ENCODE results near the gene TMTC1. TPM values are rescaled to one million over a fixed set of nuclear protein-coding genes. Genes with fewer than 3 reads are reported as not detected.

TMTC1 gene
- total and polyA plus RNA-seq, 2 experiments from 2014 or later, result 4.8 to 24.3 TPM

GRCh38 chr12:29521951-29522350 is 261.8 kb downstream of the TMTC1 start (continued):
- TF ChIP-seq REST (IDR thresholded peaks at IDR 0.05; ENCODE audit: unreplicated experiment), result no peak

GRCh38 chr12:29519585-29520182 is 264.1 kb downstream of the TMTC1 start:
- H3K27ac Mint-ChIP-seq, result no peak overlapping the region
- Histone ChIP-seq H3K79me2 (replicated peaks; ENCODE audit: insufficient read depth) (no peaks in the 10 kb centered on the region), H3K4me2 (no peak overlapping the region), H3F3A (replicated peaks; ENCODE audit: low read depth) (no peaks in the 10 kb centered on the region), H3K4me3 (no peak overlapping the region), H3K9me2 (ENCODE audit: insufficient read depth) (no peaks in the 10 kb centered on the region), H3K4me1 (ENCODE audit: insufficient read depth) (no peaks in the 10 kb centered on the region), H2AFZ (no peak overlapping the region), H3K27ac (ENCODE audit: low read depth) (no peak overlapping the region), H4K20me1 (replicated peaks; ENCODE audit: insufficient read depth) (no peaks in the 10 kb centered on the region), H3K36me3 (ENCODE audit: insufficient read depth) (no peaks in the 10 kb centered on the region), H3K27me3 (ENCODE audit: insufficient read depth) (no peaks in the 10 kb centered on the region)
- no peaks in the 10 kb centered on the region for H3K4me1 Mint-ChIP-seq
- peak; percentile 49 for DNase-seq (ENCODE audit: low spot score)
- ATAC-seq, result no peak
- H3K9me3 Mint-ChIP-seq, result no peaks in the 10 kb centered on the region
- H3K4me3 Mint-ChIP-seq, result no peak overlapping the region
- H3K36me3 Mint-ChIP-seq (ENCODE audit: low read depth), result peaks cover 10% of the 10 kb centered on the region; the same call in 2 of the 3 replicates
- H3K27me3 Mint-ChIP-seq (ENCODE audit: insufficient read depth, low read depth, poor library complexity), result no peaks in the 10 kb centered on the region
- TF ChIP-seq ETS1 (IDR thresholded peaks at IDR 0.05) (no peak), CREB1 (CRISPR knock-in tag; IDR thresholded peaks at IDR 0.05; ENCODE audit: low read depth) (no peak), JUNB (IDR thresholded peaks at IDR 0.05; ENCODE audit: unreplicated experiment) (no peak), CTCF (conservative IDR thresholded peaks at IDR 0.05; ENCODE audit: low read depth in 2 of 2) (peak in 1 of 2 experiments; percentile 77), STAT1 (IDR thresholded peaks at IDR 0.05; ENCODE audit: unreplicated experiment) (no peak)

- Histone ChIP-seq H3K9me2 (ENCODE audit: insufficient read depth) (no peaks in the 10 kb centered on the region), H3K4me2 (no peak overlapping the region), H3F3A (replicated peaks; ENCODE audit: low read depth) (no peaks in the 10 kb centered on the region), H3K27ac (ENCODE audit: low read depth) (no peak overlapping the region), H2AFZ (no peak overlapping the region), H3K79me2 (replicated peaks; ENCODE audit: insufficient read depth) (no peaks in the 10 kb centered on the region), H3K4me3 (no peak overlapping the region), H3K36me3 (ENCODE audit: insufficient read depth) (no peaks in the 10 kb centered on the region), H3K27me3 (ENCODE audit: insufficient read depth) (no peaks in the 10 kb centered on the region), H3K4me1 (ENCODE audit: insufficient read depth) (no peaks in the 10 kb centered on the region), H4K20me1 (replicated peaks; ENCODE audit: insufficient read depth) (no peaks in the 10 kb centered on the region)
- no peak overlapping the region for H3K4me3 Mint-ChIP-seq
- no peak for ATAC-seq
- H3K9me3 Mint-ChIP-seq, result no peaks in the 10 kb centered on the region
- H3K27ac Mint-ChIP-seq, result no peak overlapping the region
- no peaks in the 10 kb centered on the region for H3K27me3 Mint-ChIP-seq (ENCODE audit: insufficient read depth, low read depth, poor library complexity)
- peaks cover 17% of the 10 kb centered on the region; the same call in 2 of the 3 replicates for H3K36me3 Mint-ChIP-seq (ENCODE audit: low read depth)
- no peak for DNase-seq (ENCODE audit: low spot score)
- no peaks in the 10 kb centered on the region for H3K4me1 Mint-ChIP-seq
- no peak for TF ChIP-seq CTCF (conservative IDR thresholded peaks at IDR 0.05; ENCODE audit: low read depth in 2 of 2)
These were observed 265.3 kb downstream of the TMTC1 start for GRCh38 chr12:29518407-29518806.
